ENCODE results near the gene EGFR.

The EGFR gene

GRCh38 chr7:55100544-55101327 lies 81.9 kb downstream of the EGFR start:
- DNase-seq (ENCODE audit: low read depth, low spot score), result no peak

GRCh38 chr7:55101359-55101758 lies 82.5 kb downstream of the EGFR start:
- no peak for DNase-seq (ENCODE audit: low read depth, low spot score)

- no peak for DNase-seq (ENCODE audit: low read depth, low spot score)
Observed at GRCh38 chr7:55104123-55104522, 85.3 kb downstream of the EGFR start.

- peak; percentile 81 for DNase-seq (ENCODE audit: low read depth, low spot score)
Observed at GRCh38 chr7:55104712-55105433, 86.1 kb downstream of the EGFR start.

- peak; percentile 49 for DNase-seq (ENCODE audit: low read depth, low spot score)
Observed at GRCh38 chr7:55105952-55106351, 87.1 kb downstream of the EGFR start.

- DNase-seq (ENCODE audit: low read depth, low spot score), result peak; percentile 27
Observed at GRCh38 chr7:55107946-55108345, 89.1 kb downstream of the EGFR start.

- DNase-seq (ENCODE audit: low read depth, low spot score), result no peak
Observed at GRCh38 chr7:55108401-55108800, 89.6 kb downstream of the EGFR start.

- no peak for DNase-seq (ENCODE audit: low read depth, low spot score)
Observed at GRCh38 chr7:55108818-55109217, 90.0 kb downstream of the EGFR start.

- DNase-seq (ENCODE audit: low read depth, low spot score), result peak; percentile 55
Observed at GRCh38 chr7:55109404-55110167, 90.8 kb downstream of the EGFR start.

- DNase-seq (ENCODE audit: low read depth, low spot score), result no peak
Observed at GRCh38 chr7:55110282-55110992, 91.6 kb downstream of the EGFR start.

- DNase-seq (ENCODE audit: low read depth, low spot score), result peak; percentile 93
Observed at GRCh38 chr7:55110993-55111361, 92.2 kb downstream of the EGFR start.

GRCh38 chr7:55112056-55112455 lies 93.2 kb downstream of the EGFR start:
- DNase-seq (ENCODE audit: low read depth, low spot score), result no peak

GRCh38 chr7:55113760-55114540 lies 95.1 kb downstream of the EGFR start:
- no peak for DNase-seq (ENCODE audit: low read depth, low spot score)

- DNase-seq (ENCODE audit: low read depth, low spot score), result no peak
Observed at GRCh38 chr7:55117286-55117685, 98.5 kb downstream of the EGFR start.

GRCh38 chr7:55118426-55118825 lies 99.6 kb downstream of the EGFR start:
- DNase-seq (ENCODE audit: low read depth, low spot score), result no peak

GRCh38 chr7:55119571-55119970 lies 100.8 kb downstream of the EGFR start:
- DNase-seq (ENCODE audit: low read depth, low spot score), result no peak

GRCh38 chr7:55120074-55120473 lies 101.3 kb downstream of the EGFR start:
- DNase-seq (ENCODE audit: low read depth, low spot score), result no peak

- no peak for DNase-seq (ENCODE audit: low read depth, low spot score)
Observed at GRCh38 chr7:55120501-55121198, 101.8 kb downstream of the EGFR start.

- no peak for DNase-seq (ENCODE audit: low read depth, low spot score)
Observed at GRCh38 chr7:55121249-55121648, 102.4 kb downstream of the EGFR start.

GRCh38 chr7:55122263-55122662 lies 103.4 kb downstream of the EGFR start:
- DNase-seq (ENCODE audit: low read depth, low spot score), result no peak
